Liver (tissue), 9 donors: ENCODE data around the gene NDUFA9. TPM values are rescaled to one million over a fixed set of nuclear protein-coding genes. Genes with fewer than 3 reads are reported as not detected.

Source experiments
- DNase-seq: peaks from one replicate; pipeline ENCODE4 v3.0.0-alpha.2; 2017; ENCODE audit warnings: low spot score
- H3K27ac ChIP-seq, 2 donors: one replicate each; pipeline ENCODE4 v1.7.0; 2013; ENCODE audit warnings: inconsistent platforms in 2 of 2, low read length in 2 of 2, control low read depth in 1 of 2, low read depth in 1 of 2, mild to moderate bottlenecking in 1 of 2
- H3K27me3 ChIP-seq, 4 donors: one replicate each; pipeline versions ENCODE4 v1.6.1 to v1.7.0; 2013; ENCODE audit warnings: low read length in 3 of 4, inconsistent platforms in 1 of 4, mild to moderate bottlenecking in 1 of 4, moderate library complexity in 1 of 4; ENCODE audit not compliant: control insufficient read depth in 4 of 4, insufficient read depth in 4 of 4
- H3K36me3 ChIP-seq, 4 donors: one replicate each; pipeline versions ENCODE4 v1.6.1 to v1.7.0; 2013; ENCODE audit warnings: low read length in 3 of 4, mild to moderate bottlenecking in 3 of 4, low read depth in 1 of 4, moderate library complexity in 1 of 4; ENCODE audit not compliant: control insufficient read depth in 4 of 4, insufficient read depth in 3 of 4
- H3K4me1 ChIP-seq, 4 donors: one replicate each; pipeline versions ENCODE4 v1.6.1 to v1.7.0; 2013; ENCODE audit warnings: low read length in 3 of 4, mild to moderate bottlenecking in 3 of 4, moderate library complexity in 1 of 4; ENCODE audit not compliant: control insufficient read depth in 4 of 4, insufficient read depth in 4 of 4
- H3K4me3 ChIP-seq, 3 donors: one replicate each; pipeline versions ENCODE4 v1.6.1 to v1.7.0; 2013; ENCODE audit warnings: low read length in 3 of 3, control low read depth in 1 of 3, low read depth in 1 of 3, mild to moderate bottlenecking in 1 of 3
- H3K9ac ChIP-seq, 2 donors: one replicate each; pipeline ENCODE4 v1.7.0; 2013; ENCODE audit warnings: low read length in 2 of 2, mild to moderate bottlenecking in 2 of 2, moderate library complexity in 2 of 2, control low read depth in 1 of 2, low read depth in 1 of 2
- H3K9me3 ChIP-seq, 4 donors: one replicate each; pipeline versions ENCODE4 v1.6.1 to v1.7.0; 2013; ENCODE audit warnings: low read length in 3 of 4; ENCODE audit not compliant: control insufficient read depth in 4 of 4
- ATF3 ChIP-seq: IDR thresholded peaks from 2 replicates; pipeline ENCODE4 v1.6.1; 2016; ENCODE audit warnings: antibody characterized with exemption
- EGR1 ChIP-seq, 2 donors: IDR thresholded peaks; 2 replicates each; pipeline ENCODE4 v1.6.1; 2016 to 2018; ENCODE audit warnings: antibody characterized with exemption in 2 of 2, low read depth in 2 of 2
- FOXA1 ChIP-seq: IDR thresholded peaks from 2 replicates; pipeline ENCODE4 v1.6.1; 2016; ENCODE audit warnings: antibody characterized with exemption
- FOXA2 ChIP-seq: IDR thresholded peaks from 2 replicates; pipeline ENCODE4 v1.6.1; 2016; ENCODE audit warnings: antibody characterized with exemption
- GABPA ChIP-seq, 2 donors: IDR thresholded peaks in 1 of 2; conservative IDR thresholded peaks in 1 of 2; 2 replicates each; pipeline ENCODE4 v1.6.1; 2016; ENCODE audit warnings: antibody characterized with exemption in 2 of 2, mild to moderate bottlenecking in 1 of 2, moderate library complexity in 1 of 2
- HNF4A ChIP-seq, 2 donors: conservative IDR thresholded peaks; 2 replicates each; pipeline ENCODE4 v1.6.1; 2016; ENCODE audit warnings: antibody characterized with exemption in 2 of 2, mild to moderate bottlenecking in 2 of 2
- HNF4G ChIP-seq: IDR thresholded peaks from 2 replicates; pipeline ENCODE4 v1.6.1; 2016; ENCODE audit warnings: antibody characterized with exemption
- JUND ChIP-seq, 2 donors: IDR thresholded peaks; 2 replicates each; pipeline ENCODE4 v1.6.1; 2016; ENCODE audit warnings: antibody characterized with exemption in 2 of 2
- MAX ChIP-seq: IDR thresholded peaks from 2 replicates; pipeline ENCODE4 v1.6.1; 2016; ENCODE audit warnings: antibody characterized with exemption
- NR2F2 ChIP-seq: IDR thresholded peaks from 2 replicates; pipeline ENCODE4 v1.6.1; 2016; ENCODE audit warnings: antibody characterized with exemption
- RAD21 ChIP-seq, 2 donors: IDR thresholded peaks; 2 replicates each; pipeline ENCODE4 v1.6.1; 2016; ENCODE audit warnings: antibody characterized with exemption in 2 of 2, mild to moderate bottlenecking in 2 of 2
- REST ChIP-seq: IDR thresholded peaks from 2 replicates; pipeline ENCODE4 v1.6.1; 2016; ENCODE audit warnings: antibody characterized with exemption, mild to moderate bottlenecking
- RXRA ChIP-seq, 2 donors: IDR thresholded peaks; 2 replicates each; pipeline ENCODE4 v1.6.1; 2017 to 2018; ENCODE audit warnings: antibody characterized with exemption in 2 of 2, mild to moderate bottlenecking in 1 of 2
- SP1 ChIP-seq: IDR thresholded peaks from 2 replicates; pipeline ENCODE4 v1.6.1; 2018; ENCODE audit warnings: antibody characterized with exemption, mild to moderate bottlenecking
- TAF1 ChIP-seq: conservative IDR thresholded peaks from 2 replicates; pipeline ENCODE4 v1.6.1; 2016; ENCODE audit warnings: antibody characterized with exemption, mild to moderate bottlenecking
- YY1 ChIP-seq: IDR thresholded peaks from 2 replicates; pipeline ENCODE4 v1.6.1; 2016; ENCODE audit warnings: antibody characterized with exemption, mild to moderate bottlenecking
- ZBTB33 ChIP-seq: IDR thresholded peaks from 2 replicates; pipeline ENCODE4 v1.6.1; 2016; ENCODE audit warnings: antibody characterized with exemption
- WGBS: extraction: QIAGEN DNeasy Blood & Tissue Kit; methylation state at CpG from one replicate; pipeline ENCODE4 v1.1.7; 2013; 5-methylcytosine and 5-hydroxymethylcytosine counted together
- polyA plus RNA-seq, 2 donors: library from polyadenylated mRNA; stranded (reverse) in 1 of 2; unstranded in 1 of 2; fragments of 200-250 nt in 1 of 2; fragments of >200 nt in 1 of 2; fragmentation: Nextera tagmentation in 1 of 2; extraction: Ambion mirVana in 1 of 2; gene quantifications; one replicate each; pipeline versions ENCODE4 v1.2.1 to v1.2.3, GENCODE V29; 2013 to 2015
- total RNA-seq, 2 donors: library from RNA; depleted of rRNA; stranded (reverse); fragments of >200 nt; gene quantifications; one replicate each; pipeline ENCODE4 v1.2.3, GENCODE V29; 2014
- donor health status: healthy.
- donor health status: healthy.
- donor health status: healthy.
- donor health status: healthy.
- donor health status: healthy.

NDUFA9 gene
- total and polyA plus RNA-seq, 4 donors, result 21.4 to 132 (median 56.6) TPM

- 83% methylated on average over 5 of the region's 5 CpGs for WGBS
- TF ChIP-seq TAF1 (no peak), RAD21 (IDR thresholded peaks at IDR 0.05) (no peak), HNF4G (no peak), EGR1 (IDR thresholded peaks at IDR 0.05; ENCODE audit: low read depth in 2 of 2) (no peak), REST (no peak), FOXA2 (no peak), ATF3 (no peak), JUND (IDR thresholded peaks at IDR 0.05) (no peak), ZBTB33 (no peak), FOXA1 (no peak), HNF4A (conservative IDR thresholded peaks at IDR 0.05) (no peak), GABPA (IDR thresholded peaks at IDR 0.05 in 1 of 2, conservative IDR thresholded peaks at IDR 0.05 in 1 of 2) (no peak), RXRA (IDR thresholded peaks at IDR 0.05) (no peak), MAX (no peak), YY1 (no peak)
- Histone ChIP-seq H3K4me3 (no peak overlapping the region), H3K9ac (no peak overlapping the region), H3K4me1 (peaks cover 0 to 2% (median 0%) of the 10 kb centered on the region in 4 donors), H3K27me3 (no peaks in the 10 kb centered on the region), H3K27ac (no peak overlapping the region), H3K9me3 (no peaks in the 10 kb centered on the region), H3K36me3 (no peaks in the 10 kb centered on the region)
- no peak for DNase-seq
Observed at GRCh38 chr12:4630262-4630661, 18.7 kb upstream of the NDUFA9 start.

- WGBS, result 87% methylated on average over 6 of the region's 6 CpGs
- DNase-seq, result no peak
- no peak overlapping the region for H3K27ac ChIP-seq
- TF ChIP-seq HNF4A (conservative IDR thresholded peaks at IDR 0.05), result no peak
- no peak for TF ChIP-seq MAX
- TF ChIP-seq EGR1 (IDR thresholded peaks at IDR 0.05; ENCODE audit: low read depth in 2 of 2), result no peak
- TF ChIP-seq HNF4G, result no peak
- TF ChIP-seq ZBTB33, result no peak
- TF ChIP-seq SP1, result no peak
- no peak for TF ChIP-seq FOXA1
- no peak for TF ChIP-seq YY1
- TF ChIP-seq ATF3, result no peak
- no peak for TF ChIP-seq RAD21 (IDR thresholded peaks at IDR 0.05)
- no peak for TF ChIP-seq FOXA2
- TF ChIP-seq NR2F2, result no peak
- peaks cover 0 to 9% (median 7%) of the 10 kb centered on the region in 4 donors for H3K4me1 ChIP-seq
- no peaks in the 10 kb centered on the region for H3K27me3 ChIP-seq
- no peaks in the 10 kb centered on the region for H3K9me3 ChIP-seq
- H3K4me3 ChIP-seq, result no peak overlapping the region
- no peaks in the 10 kb centered on the region for H3K36me3 ChIP-seq
- H3K9ac ChIP-seq, result no peak overlapping the region
Observed at GRCh38 chr12:4643747-4644146, 5.2 kb upstream of the NDUFA9 start.
